ENCODE data around the gene RSRC1. TPM values are rescaled to one million over a fixed set of nuclear protein-coding genes. Genes with fewer than 3 reads are reported as not detected.

The RSRC1 gene
- total and polyA plus RNA-seq, 2 of the 8 experiments (the other 6 are each of a cell fraction or from before 2014, with no cell fraction given), result 2.0 to 27.9 TPM

- DNase-seq (ENCODE audit: low read depth in 1 of 2, low spot score in 2 of 2) (no peak), FAIRE-seq (peak; percentile 32)
- CTCF ChIA-PET (ENCODE audit: partially characterized antibody), result interaction anchor here (0.6 to 2.0 kb wide), 9 partner anchors 8 to 926 kb away, joined by 3 to 9 read pairs (median 4); no protein-coding TSS in a partner anchor
- no peaks in the 10 kb centered on the region for H3K27me3 ChIP-seq (replicated peaks in 1 of 4; ENCODE audit: control insufficient read depth in 3 of 4, extremely low read depth in 1 of 4, insufficient read depth in 3 of 4, low read length in 3 of 4)
- no peaks in the 10 kb centered on the region for H3K9me3 ChIP-seq (ENCODE audit: insufficient read depth in 2 of 2, low read depth in 1 of 2, low read length in 1 of 2)
- H3K9ac ChIP-seq (replicated peaks in 1 of 4; ENCODE audit: extremely low read depth in 1 of 4, low read depth in 3 of 4, low read length in 3 of 4), result no peak overlapping the region
- H4K20me1 ChIP-seq (replicated peaks in 1 of 2; ENCODE audit: control insufficient read depth in 1 of 2, insufficient read depth in 2 of 2, low read length in 2 of 2), result no peaks in the 10 kb centered on the region
- POLR2A ChIA-PET (ENCODE audit: partially characterized antibody), result no interaction called here
- H4K5ac ChIP-seq (ENCODE audit: insufficient read length, low read depth, low read length), result no peak overlapping the region
- H2BK20ac ChIP-seq (ENCODE audit: low read length), result no peak overlapping the region
- no peak overlapping the region for H2BK15ac ChIP-seq (ENCODE audit: low read length)
- no peak overlapping the region for H2BK5ac ChIP-seq (ENCODE audit: low read depth, low read length)
- no peaks in the 10 kb centered on the region for H3K4me1 ChIP-seq (replicated peaks in 1 of 4; ENCODE audit: control insufficient read depth in 3 of 4, insufficient read depth in 4 of 4, low read length in 3 of 4)
- H4K91ac ChIP-seq (replicated peaks; ENCODE audit: insufficient read length, low read length), result no peak overlapping the region
- H3K56ac ChIP-seq (replicated peaks; ENCODE audit: insufficient read length, low read depth, low read length), result no peak overlapping the region
- H3K18ac ChIP-seq (ENCODE audit: extremely low read depth, low read length), result no peak overlapping the region
- no peak overlapping the region for H2AK5ac ChIP-seq (ENCODE audit: low read depth, low read length)
- H3K4me3 ChIP-seq (ENCODE audit: extremely low read depth in 1 of 4, insufficient read depth in 2 of 4, low read depth in 3 of 4, low read length in 4 of 4), result no peak overlapping the region
- no peaks in the 10 kb centered on the region for H3K36me3 ChIP-seq (ENCODE audit: control insufficient read depth in 2 of 4, insufficient read depth in 4 of 4, low read length in 3 of 4)
- H3K14ac ChIP-seq (ENCODE audit: insufficient read length), result no peak overlapping the region
- no peak overlapping the region for H3K23ac ChIP-seq (ENCODE audit: insufficient read length)
- H2BK12ac ChIP-seq (ENCODE audit: low read depth, low read length), result no peak overlapping the region
- H2AFZ ChIP-seq (ENCODE audit: low read length), result no peak overlapping the region
- no peak overlapping the region for H4K8ac ChIP-seq (ENCODE audit: extremely low read depth, insufficient read depth, low read length)
- H3K79me2 ChIP-seq (ENCODE audit: control insufficient read depth in 1 of 2, insufficient read depth in 2 of 2, low read length in 2 of 2), result no peaks in the 10 kb centered on the region
- TF ChIP-seq POLR2AphosphoS5 (IDR thresholded peaks at IDR 0.05; ENCODE audit: low read depth, low read length) (no peak), CTCF (IDR thresholded peaks at IDR 0.05; ENCODE audit: control extremely low read depth in 1 of 3, insufficient read depth in 1 of 3, low read depth in 1 of 3, low read length in 3 of 3) (peak in 2 of 3 experiments; percentile 50 to 54; a peak in 2 of 4 replicates), RAD21 (IDR thresholded peaks at IDR 0.05 in 1 of 2, conservative IDR thresholded peaks at IDR 0.05 in 1 of 2; ENCODE audit: low read depth in 2 of 2, low read length in 2 of 2) (peak; percentile 81 to 83)
- no peak overlapping the region for H3K4me2 ChIP-seq (ENCODE audit: insufficient read depth in 1 of 2, low read depth in 2 of 2, low read length in 2 of 2)
- H3K4ac ChIP-seq (replicated peaks; ENCODE audit: insufficient read length, low read depth, low read length), result no peak overlapping the region
- H3K27ac ChIP-seq (ENCODE audit: low read depth, low read length), result no peak overlapping the region
- H2BK120ac ChIP-seq (replicated peaks; ENCODE audit: low read depth, low read length), result no peak overlapping the region
- H3K79me1 ChIP-seq (ENCODE audit: low read depth, low read length), result no peaks in the 10 kb centered on the region
- H3K23me2 ChIP-seq (ENCODE audit: low read depth, low read length), result no peaks in the 10 kb centered on the region
These were observed 422.3 kb downstream of the RSRC1 start for GRCh38 chr3:158532099-158532734.

Data from H1 (cell line).